NCI-H2171 (cell line): Measurements from ENCODE around the gene GNAI2.
A peak's percentile ranks its signal among the peaks of the same experiment; 100 is the strongest.
"Not testable (repeated sequence)": the region's sequence is repeated elsewhere in the genome, so short reads cannot be mapped to it uniquely, and the experiment has no call there.

Source experiments
- DNase-seq: peaks from one replicate; lab custom pipeline; 2025; lab: John Stamatoyannopoulos, UW

Gene GNAI2

DNA sequence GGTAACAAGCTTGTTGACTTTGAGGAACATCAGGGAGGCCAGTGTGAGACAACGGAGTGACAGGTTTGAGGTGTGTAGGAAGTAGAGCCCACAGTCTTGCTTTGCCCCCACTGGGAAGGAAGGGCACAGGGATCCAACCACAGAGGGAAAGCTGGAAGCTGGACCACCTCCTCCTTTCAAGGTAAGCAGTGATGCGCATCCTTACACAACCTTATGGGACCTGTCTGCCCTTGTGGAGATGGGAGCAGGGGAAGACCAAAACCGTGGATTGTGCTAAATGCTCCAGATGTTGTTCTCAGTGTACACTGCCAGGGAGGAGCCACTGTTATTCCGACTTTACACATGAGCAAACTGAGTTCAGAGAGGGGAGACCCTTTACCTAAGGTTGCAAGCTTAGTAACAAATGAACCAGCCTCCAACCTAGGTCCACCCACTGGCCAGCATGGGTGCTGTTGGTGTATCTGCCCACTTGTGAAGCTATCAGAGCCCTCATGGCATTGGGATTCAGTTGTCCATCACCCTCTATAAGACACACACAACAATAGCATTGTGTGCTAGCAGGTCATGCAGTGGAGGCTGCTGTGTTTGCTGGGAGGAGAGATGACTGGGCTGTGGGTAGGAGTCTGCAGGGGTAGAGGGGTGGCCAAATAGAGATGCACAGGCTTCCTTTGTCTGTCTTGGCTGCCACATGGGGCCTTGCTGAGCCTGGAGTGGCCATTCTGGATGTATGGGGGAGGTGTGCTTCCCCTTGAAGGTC lies 42.3 kb downstream of the GNAI2 start:
- DNase-seq = no peak

DNA sequence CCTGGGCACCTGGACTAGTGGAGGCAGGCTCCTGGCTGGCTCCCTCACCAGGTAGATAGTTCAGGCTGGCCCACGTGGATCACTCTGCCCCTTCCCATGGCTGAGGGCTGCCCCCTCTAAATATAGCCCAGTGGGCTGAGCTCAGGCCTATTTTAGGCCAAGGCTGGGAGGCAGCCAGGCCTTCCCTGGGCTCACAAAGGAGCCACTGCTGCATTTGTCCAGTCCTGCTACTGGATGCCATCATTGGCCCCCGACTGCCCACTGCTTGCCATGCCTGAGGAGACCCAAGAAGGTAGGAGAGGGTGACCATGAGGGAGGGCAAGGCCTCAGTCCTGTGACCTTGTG lies 42.8 kb downstream of the GNAI2 start, which contains the start of gene LSMEM2:
Gene LSMEM2, plus strand, starts transcription at position 208 of the 345 bp plus-strand sequence. Its CDS starts 27 bp downstream, at position 235.
- DNase-seq = no peak

- DNase-seq = no peak
These were observed 43.4 kb downstream of the GNAI2 start for GRCh38 chr3:50279255-50280016.

GRCh38 chr3:50284121-50284520 lies 48.1 kb downstream of the GNAI2 start:
- not testable (repeated sequence) for DNase-seq

GRCh38 chr3:50286322-50287227 lies 50.6 kb downstream of the GNAI2 start:
- DNase-seq = no peak

DNA sequence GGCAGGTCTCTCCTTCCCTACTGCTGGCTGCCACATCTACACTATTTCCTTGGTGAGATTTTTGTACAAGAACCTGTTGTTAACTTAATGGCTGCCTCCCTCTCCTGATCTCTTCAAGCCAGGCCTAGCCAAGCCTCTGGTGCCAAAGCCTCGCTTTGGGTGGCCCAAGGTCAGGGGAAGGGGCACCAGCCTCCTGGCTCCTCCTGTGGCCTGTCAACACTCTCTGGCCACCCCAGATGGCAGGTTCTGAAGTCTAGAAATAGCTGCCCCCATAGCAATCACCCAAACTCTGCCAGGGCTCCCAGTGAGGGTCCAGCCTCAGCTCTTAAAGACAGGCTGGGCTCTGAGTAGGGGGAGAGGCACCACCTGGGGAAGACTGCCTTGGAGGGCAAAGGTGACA lies 51.3 kb downstream of the GNAI2 start:
- no peak for DNase-seq

GRCh38 chr3:50288387-50289007 lies 52.5 kb downstream of the GNAI2 start:
- DNase-seq = no peak

GRCh38 chr3:50289130-50289529 lies 53.1 kb downstream of the GNAI2 start:
- no peak for DNase-seq

GRCh38 chr3:50290161-50290641 lies 54.2 kb downstream of the GNAI2 start:
- no peak for DNase-seq

DNA sequence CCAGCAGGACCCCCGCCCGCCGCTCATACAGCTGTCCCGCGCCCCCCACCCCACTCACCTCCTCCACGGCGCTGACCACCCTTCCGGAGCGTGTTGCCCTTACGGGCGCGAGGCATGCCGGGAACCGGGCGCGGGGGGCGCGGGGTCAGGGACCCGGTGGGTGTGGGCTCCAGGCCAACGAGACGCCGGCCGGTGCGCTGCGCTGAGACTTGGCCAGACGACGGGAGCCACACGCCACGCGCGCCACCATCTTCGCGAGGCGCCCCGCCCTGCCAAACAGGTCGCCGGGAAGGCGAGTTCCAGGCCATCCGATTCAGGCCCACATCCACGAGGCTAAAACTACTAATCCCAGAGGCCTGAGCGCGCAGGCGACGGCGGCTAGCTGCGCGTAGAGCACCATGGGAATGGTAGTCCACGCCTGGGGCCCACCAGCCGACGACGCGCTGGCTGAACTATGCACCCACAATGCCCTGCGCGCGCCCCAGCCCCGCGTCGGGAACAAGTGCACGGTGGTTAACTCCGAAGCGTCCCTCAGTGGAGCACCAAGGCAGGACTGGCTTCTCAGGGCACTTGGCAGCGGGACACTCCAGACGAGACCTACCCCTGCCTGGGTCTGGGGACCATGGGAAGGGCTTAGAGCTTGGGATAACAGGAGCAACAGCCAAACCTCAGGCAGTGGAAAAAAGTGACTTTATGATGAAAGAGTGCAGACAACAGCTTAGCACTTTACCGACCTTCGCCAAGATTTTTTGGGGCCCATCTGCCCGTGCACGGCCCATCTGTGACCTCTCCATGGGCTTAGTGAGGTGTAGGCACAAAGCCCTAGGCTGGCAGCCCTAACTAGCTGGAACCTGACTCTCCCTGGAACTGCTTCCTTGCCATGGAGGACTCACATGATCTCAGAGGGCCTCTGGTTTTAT lies 56.4 kb downstream of the GNAI2 start, which contains the start of gene IFRD2:
Gene IFRD2, minus strand, starts transcription at position 271 of the 920 bp plus-strand sequence. Its CDS starts 155 bp downstream, at position 116.
- peak; percentile 82 for DNase-seq

- no peak for DNase-seq
These were observed 57.2 kb downstream of the GNAI2 start for GRCh38 chr3:50293079-50293801.

- no peak for DNase-seq
These were observed 58.1 kb downstream of the GNAI2 start for GRCh38 chr3:50294089-50294488.

- DNase-seq = no peak
These were observed 58.7 kb downstream of the GNAI2 start for GRCh38 chr3:50294492-50295403.

GRCh38 chr3:50295553-50296431 lies 59.8 kb downstream of the GNAI2 start:
- no peak for DNase-seq

- DNase-seq = no peak
These were observed 60.8 kb downstream of the GNAI2 start for GRCh38 chr3:50296721-50297383.

GRCh38 chr3:50297384-50297775 lies 61.4 kb downstream of the GNAI2 start:
- DNase-seq = no peak
